ENCODE data around the gene CCDC87. TPM values are rescaled to one million over a fixed set of nuclear protein-coding genes. Genes with fewer than 3 reads are reported as not detected.
"Not testable (repeated sequence)": the region's sequence is repeated elsewhere in the genome, so short reads cannot be mapped to it uniquely, and the experiment has no call there.

Gene CCDC87
- total RNA-seq, 1 donor from 2014 or later = 0.27 TPM

DNA sequence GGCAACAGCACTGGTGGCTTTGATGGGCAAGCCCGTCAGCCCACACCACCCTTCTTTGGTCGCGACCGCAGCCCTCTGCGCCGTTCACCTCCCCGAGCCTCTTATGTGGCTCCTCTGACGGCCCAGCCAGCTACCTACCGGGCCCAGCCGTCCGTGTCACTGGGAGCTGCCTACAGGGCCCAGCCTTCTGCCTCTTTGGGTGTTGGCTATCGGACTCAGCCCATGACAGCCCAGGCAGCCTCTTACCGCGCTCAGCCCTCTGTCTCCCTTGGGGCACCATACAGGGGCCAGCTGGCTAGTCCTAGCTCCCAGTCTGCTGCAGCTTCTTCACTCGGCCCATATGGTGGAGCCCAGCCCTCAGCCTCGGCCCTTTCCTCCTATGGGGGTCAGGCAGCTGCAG lies 31.6 kb upstream of the CCDC87 start:
- no peak for DNase-seq (ENCODE audit: missing footprints)
- intact Hi-C loops (cut with DNase I) = no loop called here
- ATAC-seq = peak; percentile 24

DNA sequence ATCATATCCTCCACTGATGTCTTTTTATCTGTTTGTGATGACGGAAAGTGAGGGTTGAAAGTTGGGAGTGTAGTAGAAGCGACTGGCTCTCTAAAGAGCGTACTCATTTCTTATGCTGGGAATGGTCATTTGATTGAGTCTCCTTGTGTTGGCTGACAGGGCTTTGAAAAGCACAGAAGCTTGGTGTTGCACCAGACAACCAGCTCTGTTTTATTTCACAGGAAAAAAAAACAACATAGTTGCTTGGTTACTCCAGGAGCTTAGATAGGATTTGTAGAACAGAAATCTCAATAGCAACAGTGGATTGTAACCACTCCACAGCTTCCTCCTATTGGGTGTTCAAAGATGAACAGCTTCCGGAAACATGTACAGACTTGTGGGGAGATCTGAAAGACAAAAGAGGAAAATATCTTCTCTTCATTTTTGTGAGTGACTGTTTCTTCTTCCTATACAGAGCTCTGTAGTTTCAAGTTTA lies 26.3 kb upstream of the CCDC87 start:
- DNase-seq (ENCODE audit: missing footprints) = no peak
- ATAC-seq = peak; percentile 6
- intact Hi-C loops (cut with DNase I) = no loop called here

DNA sequence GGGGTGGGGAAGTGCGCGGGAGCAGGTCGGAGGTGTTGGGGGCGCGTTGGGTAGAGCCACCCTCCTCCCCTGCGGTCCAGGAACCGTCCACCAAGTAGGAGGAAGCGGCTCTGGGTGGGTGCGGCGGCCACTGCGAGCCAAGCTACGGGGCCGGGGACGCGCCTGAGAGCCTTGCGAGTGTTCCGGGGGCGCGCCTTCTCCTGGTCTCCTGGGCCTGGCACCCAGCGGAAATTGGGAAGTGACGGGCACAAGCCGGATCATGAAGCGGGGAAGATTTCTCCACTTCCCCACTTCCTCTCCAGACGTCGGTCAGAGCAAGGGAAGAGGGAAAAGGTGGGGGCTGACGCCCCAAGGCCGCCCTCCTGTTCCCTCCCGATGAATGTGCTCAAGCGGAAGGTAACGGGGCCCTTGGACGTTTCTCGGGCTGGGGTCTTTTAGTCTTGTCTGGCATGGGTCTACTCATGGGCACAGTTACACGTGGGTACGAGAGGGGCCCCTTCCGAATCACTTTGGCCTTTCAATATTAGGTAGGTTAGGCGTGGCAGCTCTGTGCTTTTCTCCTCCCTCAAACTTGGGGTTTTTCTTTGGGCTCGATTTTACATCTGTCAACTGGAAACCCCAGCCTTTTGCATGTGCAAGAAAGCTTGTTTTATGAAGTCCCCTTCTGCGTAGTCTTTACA lies 24.4 kb upstream of the CCDC87 start:
- DNase-seq (ENCODE audit: missing footprints) = peak; percentile 92
- peak; percentile 37 for ATAC-seq
- intact Hi-C loops (cut with DNase I) = loop anchor here (2.0 kb wide), 2 partner anchors 24 to 62 kb away; partner anchors contain the start of genes CCDC87 and CCS

DNA sequence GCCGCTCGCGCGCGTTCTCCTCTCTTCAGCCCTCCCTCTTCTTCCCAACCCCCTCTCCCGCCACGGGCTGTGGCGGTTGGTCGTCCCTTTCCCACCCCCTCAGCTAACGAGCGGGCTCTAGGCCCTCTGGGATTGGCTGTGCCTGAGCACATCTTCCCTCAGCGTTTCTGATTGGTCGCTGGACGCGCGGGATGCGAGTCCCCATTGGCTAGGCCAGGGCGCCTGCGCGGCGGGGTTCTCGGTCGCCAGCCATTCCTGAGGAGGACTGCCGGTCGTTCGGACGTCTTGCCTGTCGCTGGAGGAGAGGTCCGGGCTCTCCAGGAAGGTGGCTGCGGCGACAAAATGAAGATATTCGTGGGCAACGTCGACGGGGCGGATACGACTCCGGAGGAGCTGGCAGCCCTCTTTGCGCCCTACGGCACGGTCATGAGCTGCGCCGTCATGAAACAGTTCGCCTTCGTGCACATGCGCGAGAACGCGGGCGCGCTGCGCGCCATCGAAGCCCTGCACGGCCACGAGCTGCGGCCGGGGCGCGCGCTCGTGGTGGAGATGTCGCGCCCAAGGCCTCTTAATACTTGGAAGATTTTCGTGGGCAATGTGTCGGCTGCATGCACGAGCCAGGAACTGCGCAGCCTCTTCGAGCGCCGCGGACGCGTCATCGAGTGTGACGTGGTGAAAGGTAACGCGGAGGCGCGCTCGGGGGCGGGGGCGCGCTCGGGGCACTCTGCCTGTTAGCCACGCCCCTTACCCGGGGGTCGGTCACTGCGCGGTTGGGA lies 23.7 kb upstream of the CCDC87 start, which contains the start of gene RBM14:
Gene RBM14, plus strand, starts transcription at position 252 of the 776 bp plus-strand sequence. Its CDS starts 91 bp downstream, at position 343.
- ATAC-seq = peak; percentile 97

DNA sequence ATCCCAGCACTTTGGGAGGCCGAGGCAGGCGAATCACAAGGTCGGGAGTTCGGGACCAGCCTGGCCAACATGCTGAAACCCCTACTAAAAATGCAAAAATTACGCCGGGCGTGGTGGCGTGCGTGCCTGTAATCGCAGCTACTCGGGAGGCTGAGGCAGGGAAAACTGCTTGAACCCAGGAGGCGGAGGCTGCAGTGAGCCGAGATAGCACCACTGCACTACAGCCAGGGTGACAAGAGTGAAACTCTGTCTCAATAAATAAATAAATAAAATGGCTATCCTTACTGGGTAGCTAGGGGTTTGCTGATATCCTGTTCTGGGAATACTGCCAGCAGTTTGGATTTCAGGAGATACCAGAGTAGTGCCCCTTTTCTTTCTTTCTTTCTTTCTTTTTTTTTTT lies 21.2 kb upstream of the CCDC87 start:
- intact Hi-C loops (cut with DNase I) = no loop called here
- DNase-seq (ENCODE audit: missing footprints) (no peak), ATAC-seq (no peak)

More for the DNA sequence above, 23.7 kb upstream of the CCDC87 start, which contains the start of gene RBM14:
- intact Hi-C loops (cut with DNase I) = loop anchor here (1.0 to 2.0 kb wide), 3 partner anchors 22 to 62 kb away; partner anchors contain the start of genes CCDC87, CCS and RBM4
- DNase-seq (ENCODE audit: missing footprints) = peak; percentile 99

DNA sequence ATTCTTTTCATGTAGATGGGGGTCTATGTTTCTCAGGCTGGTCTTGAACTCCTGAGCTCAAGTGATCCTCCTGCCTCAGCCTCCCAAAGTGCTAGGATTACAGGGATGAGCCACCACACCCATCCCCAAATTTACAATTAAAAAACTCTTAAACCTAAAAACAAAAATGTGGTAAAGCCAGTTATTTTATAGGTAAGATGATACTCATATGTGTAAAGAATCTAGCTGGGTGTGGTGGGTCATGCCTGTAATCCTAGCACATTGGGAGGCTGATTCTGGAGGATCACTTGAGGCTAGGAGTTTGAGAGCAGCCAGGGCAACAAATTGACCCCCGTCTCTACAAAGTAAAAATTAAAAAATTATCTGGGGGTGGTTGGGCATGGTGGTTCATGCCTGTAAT lies 19.6 kb upstream of the CCDC87 start:
- DNase-seq (ENCODE audit: missing footprints) = no peak

GRCh38 chr11:66609721-66610617 lies 17.1 kb upstream of the CCDC87 start:
- intact Hi-C loops (cut with DNase I) = no loop called here
- DNase-seq (ENCODE audit: missing footprints) (no peak), ATAC-seq (no peak)

More for the DNA sequence above, 19.6 kb upstream of the CCDC87 start:
- intact Hi-C loops (cut with DNase I) = no loop called here
- no peak for ATAC-seq

GRCh38 chr11:66607126-66607834 lies 14.4 kb upstream of the CCDC87 start:
- intact Hi-C loops (cut with DNase I) = no loop called here
- peak; percentile 83 for ATAC-seq
- peak; percentile 43 for DNase-seq (ENCODE audit: missing footprints)

DNA sequence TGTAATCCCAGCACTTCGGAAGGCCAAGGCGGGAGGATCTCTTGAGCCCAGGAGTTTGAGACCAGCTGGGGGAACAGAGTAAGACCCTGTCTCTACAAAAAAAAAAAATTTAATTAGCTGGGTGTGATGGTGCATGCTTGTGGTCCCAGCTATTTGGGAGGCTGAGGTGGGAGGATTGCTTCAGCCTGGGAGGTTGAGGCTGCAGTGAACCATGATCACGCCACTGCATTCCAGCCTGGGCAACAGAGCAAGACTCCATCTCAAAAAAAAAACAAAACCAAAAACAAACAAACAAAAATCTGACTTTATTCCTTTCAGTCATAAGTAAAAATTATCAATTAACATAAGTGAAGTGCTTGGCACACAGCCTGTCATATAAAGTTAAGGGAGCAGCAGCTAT lies 13.7 kb upstream of the CCDC87 start:
- intact Hi-C loops (cut with DNase I); ATAC-seq: not testable (repeated sequence)
- DNase-seq (ENCODE audit: missing footprints) = peak; percentile 7

DNA sequence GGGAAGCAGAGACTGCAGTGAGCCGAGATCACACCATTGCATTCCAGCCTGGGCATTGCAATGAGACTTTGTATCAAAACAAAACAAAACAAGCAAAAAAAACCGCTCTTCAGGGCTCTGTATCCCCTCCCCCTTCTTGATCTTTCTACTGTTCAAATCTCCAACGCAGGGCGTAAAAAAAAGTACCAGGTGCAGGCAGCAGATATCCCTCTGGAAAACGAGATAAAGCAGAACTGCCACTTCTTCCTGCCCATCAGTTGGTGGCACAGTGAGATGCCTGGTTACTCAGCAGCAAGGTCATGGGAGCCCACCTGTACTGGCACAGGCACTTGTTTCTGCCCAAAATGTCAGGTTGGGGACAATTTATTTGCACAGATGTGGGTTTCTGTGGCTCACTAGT lies 11.3 kb upstream of the CCDC87 start:
- intact Hi-C loops (cut with DNase I) = no loop called here
- ATAC-seq = no peak

GRCh38 chr11:66603072-66603471 lies 10.2 kb upstream of the CCDC87 start:
- intact Hi-C loops (cut with DNase I) = no loop called here
- ATAC-seq = no peak
- DNase-seq (ENCODE audit: missing footprints) = no peak

More for the DNA sequence above, 11.3 kb upstream of the CCDC87 start:
- no peak for DNase-seq (ENCODE audit: missing footprints)

GRCh38 chr11:66600631-66601233 lies 7.9 kb upstream of the CCDC87 start:
- peak; percentile 79 for ATAC-seq
- no peak for DNase-seq (ENCODE audit: missing footprints)
- intact Hi-C loops (cut with DNase I) = no loop called here

- ATAC-seq (no peak), DNase-seq (ENCODE audit: missing footprints) (no peak)
- intact Hi-C loops (cut with DNase I) = no loop called here
These were observed 7.4 kb upstream of the CCDC87 start for GRCh38 chr11:66600219-66600618.

DNA sequence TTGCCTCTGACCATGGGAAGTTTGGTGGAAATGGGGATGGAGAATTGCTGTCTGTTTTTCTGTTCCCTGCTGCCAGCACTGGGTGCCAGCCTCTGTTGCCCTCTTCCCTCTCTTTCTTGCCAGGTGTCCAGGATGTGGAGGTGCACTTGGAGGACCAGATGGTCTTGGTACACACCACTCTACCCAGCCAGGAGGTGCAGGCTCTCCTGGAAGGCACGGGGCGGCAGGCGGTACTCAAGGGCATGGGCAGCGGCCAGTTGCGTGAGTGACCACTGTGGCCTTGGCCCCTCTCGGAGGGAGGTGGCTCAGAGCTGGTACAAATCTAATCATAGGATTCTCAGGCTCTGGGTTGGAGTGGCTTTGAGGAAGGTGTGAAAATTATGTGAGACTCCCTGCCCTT lies 6.1 kb upstream of the CCDC87 start:
- no peak for ATAC-seq
- DNase-seq (ENCODE audit: missing footprints) = no peak
- intact Hi-C loops (cut with DNase I) = no loop called here

GRCh38 chr11:66595245-66595904 lies 2.5 kb upstream of the CCDC87 start:
- intact Hi-C loops (cut with DNase I) = no loop called here

DNA sequence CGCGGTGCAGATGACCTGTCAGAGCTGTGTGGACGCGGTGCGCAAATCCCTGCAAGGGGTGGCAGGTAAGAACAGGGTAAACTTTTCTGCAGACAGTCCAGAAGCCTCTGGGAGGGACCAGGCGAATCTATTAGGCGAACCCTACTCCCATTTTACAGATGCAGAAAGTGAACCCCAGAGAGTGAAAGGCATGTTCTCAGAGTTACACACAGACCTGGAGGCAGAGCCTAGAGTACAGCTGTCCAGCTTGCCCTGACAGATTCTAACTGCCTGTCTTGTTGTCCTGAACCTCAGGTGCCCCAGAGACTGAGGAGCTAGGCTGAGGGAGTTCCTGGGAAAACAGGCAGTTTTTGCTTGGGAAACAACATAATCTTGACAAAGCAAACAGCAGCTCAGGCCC lies 787 bp upstream of the CCDC87 start:
- ATAC-seq (no peak), DNase-seq (ENCODE audit: missing footprints) (no peak)
- intact Hi-C loops (cut with DNase I) = loop anchor here (2.0 to 5.0 kb wide), 2 partner anchors 23 to 84 kb away; partner anchors contain the start of genes RBM14 and RBM4B

More at GRCh38 chr11:66595245-66595904, 2.5 kb upstream of the CCDC87 start:
- ATAC-seq (peak; percentile 72), DNase-seq (ENCODE audit: missing footprints) (peak; percentile 79)

GRCh38 chr11:66593303-66593635 lies 406 bp upstream of the CCDC87 start:
- intact Hi-C loops (cut with DNase I) = loop anchor here (2.0 to 5.0 kb wide), 2 partner anchors 24 to 84 kb away; partner anchors contain the start of genes RBM14 and RBM4B
- DNase-seq (ENCODE audit: missing footprints) (no peak), ATAC-seq (no peak)

Measured in Right ventricle myocardium inferior (tissue), 1 donor.